ENCODE measurements around the gene UBE3C.

GRCh38 chr7:157138424-157139110 is at the start of gene UBE3C:
- TF ChIP-seq EZH2phosphoT487 (IDR thresholded peaks at IDR 0.05; ENCODE audit: insufficient read depth, low read depth) (no peak), EZH2 (IDR thresholded peaks at IDR 0.05; ENCODE audit: insufficient read depth, poor library complexity, severe bottlenecking) (no peak)
